ENCODE data around the gene PCBP2.
A peak's percentile ranks its signal among the peaks of the same experiment; 100 is the strongest.
"Not testable (repeated sequence)": the region's sequence is repeated elsewhere in the genome, so short reads cannot be mapped to it uniquely, and the experiment has no call there.

The PCBP2 gene

DNA sequence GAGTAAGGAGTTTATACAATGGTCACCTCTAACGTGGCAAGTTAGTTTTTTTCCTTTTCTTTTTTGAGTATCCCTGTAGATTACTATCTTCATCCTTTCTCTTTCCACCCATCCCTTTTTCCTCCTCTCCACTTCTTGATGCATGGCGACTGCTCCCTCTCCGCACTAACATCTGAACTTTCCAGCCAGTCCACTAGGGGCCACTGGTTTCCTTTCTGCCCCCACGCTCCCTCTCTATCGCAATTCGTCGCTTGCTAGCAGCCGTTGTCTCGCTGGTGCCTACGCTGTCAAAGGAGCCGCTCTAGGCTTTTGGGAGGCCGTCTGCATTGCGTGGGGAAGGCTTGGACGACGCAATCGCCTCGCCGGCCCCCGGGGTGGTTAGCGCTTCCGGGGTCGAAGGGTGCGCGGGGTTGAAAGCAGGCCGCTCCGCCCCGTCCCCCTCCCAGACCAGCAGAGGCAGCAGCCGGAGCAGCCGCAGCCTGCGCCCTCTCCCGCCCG, at the start of gene PCBP2:
TSS of gene PCBP2 (plus strand) at position 442 of the 498 bp plus-strand sequence. CDS start 2,699 bp downstream, outside the sequence.
- peak; percentile 100 for DNase-seq

DNA sequence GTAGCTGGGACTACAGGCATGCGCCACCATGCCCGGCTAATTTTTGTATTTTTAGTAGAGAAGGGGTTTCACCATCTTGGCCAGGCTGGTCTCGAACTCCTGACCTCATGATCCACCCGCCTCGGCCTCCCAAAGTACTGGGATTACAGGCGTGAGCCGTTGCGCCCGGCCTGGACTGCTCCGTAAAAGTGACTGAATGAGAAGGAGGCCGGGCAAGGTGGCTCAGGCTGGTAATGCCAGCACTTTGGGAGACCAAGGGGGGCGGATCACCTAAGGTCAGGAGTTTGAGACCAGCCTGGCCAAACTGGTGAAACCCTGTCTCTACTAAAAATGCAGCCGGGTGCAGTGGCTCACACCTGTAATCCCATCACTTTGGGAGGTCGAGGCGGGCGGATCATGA, 49.6 kb upstream of the PCBP2 start:
- DNase-seq = not testable (repeated sequence)

DNA sequence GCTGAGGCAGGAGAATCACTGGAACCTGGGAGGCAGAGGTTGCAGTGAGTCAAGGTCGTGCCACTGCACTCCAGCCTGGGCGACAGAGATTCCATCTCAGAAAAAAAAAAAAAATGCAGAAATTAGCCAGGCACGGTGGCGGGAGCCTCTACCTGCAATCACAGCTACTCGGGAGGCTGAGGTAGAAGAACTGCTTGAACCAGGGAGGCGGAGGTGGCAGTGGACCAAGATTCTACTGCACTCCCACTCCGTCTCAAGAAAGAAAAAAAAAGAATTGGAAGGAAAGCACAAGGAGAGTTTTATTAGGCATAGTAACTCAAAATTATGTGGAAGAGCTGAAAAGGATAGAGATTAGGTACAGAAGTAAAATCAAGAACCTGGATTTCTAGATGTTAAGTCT, 49.0 kb upstream of the PCBP2 start:
- DNase-seq = no peak

DNA sequence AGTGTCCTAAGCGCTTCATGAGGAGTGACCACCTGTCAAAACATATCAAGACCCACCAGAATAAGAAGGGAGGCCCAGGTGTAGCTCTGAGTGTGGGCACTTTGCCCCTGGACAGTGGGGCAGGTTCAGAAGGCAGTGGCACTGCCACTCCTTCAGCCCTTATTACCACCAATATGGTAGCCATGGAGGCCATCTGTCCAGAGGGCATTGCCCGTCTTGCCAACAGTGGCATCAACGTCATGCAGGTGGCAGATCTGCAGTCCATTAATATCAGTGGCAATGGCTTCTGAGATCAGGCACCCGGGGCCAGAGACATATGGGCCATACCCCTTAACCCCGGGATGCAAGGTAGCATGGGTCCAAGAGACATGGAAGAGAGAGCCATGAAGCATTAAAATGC, 41.0 kb upstream of the PCBP2 start:
- DNase-seq = no peak

DNA sequence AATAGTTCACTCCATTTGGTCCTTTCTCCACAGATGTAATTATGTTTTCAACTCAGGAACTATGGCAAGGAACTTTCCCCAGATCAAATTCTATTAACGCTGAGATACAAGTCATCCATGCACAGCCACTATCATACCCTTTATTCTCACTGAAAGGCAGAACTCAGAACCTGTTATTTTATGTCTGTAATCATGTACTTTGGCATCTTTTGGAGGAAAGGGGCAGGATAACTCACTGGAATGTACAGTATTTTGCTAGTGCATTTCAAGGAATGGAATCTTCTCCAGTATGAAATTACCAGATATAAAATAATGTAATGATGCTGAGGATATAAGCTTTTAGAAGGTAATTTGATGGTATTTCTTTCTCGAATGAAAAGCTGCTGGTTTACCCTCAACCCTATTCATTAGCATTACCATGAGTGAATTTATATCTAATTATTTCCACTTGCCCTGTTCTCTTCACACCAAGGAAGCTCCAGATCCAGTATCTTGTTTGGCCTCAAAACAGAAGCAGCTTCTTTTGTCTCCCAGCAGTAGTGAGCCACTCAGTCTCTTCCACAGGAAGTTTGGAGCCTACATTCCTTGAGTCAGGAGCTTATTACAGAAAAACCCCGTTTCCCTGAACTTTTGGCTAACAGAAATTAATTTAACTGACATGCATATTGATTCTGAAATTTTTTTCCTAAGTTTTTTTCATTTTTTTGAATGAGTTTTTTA, 38.3 kb upstream of the PCBP2 start:
- DNase-seq = no peak

DNA sequence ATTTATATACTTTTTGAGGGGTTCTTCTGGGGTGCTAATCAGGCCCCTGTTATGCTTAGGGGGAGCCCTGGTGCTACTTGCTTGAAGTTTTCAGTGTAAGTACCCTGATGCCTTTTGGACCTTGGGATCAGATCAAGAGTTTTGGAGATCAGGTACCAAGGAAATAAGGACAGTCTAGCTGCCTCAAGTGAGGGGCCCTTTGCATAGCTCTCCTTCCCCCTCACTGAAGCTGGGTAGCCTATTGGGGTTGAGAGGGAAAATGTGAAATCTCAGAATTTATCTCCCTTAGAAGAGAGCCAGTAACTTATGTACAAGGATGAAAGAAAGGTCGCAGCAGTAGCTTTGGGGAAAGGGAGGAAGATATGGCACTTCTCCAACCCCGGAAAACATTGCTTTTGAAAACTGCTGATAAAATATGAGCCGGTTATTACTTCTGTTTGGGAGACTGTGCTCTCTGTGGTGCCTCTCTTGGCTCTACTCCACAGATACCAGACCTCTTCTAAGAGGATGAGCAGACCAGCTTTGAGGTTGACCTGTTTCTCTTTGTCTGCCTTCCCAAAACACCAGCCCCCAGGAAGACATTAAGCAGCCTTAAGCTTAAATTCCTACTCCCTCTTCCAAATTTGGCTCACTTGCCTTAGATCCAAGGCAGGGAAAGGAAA, 37.0 kb upstream of the PCBP2 start:
- DNase-seq = peak; percentile 6

DNA sequence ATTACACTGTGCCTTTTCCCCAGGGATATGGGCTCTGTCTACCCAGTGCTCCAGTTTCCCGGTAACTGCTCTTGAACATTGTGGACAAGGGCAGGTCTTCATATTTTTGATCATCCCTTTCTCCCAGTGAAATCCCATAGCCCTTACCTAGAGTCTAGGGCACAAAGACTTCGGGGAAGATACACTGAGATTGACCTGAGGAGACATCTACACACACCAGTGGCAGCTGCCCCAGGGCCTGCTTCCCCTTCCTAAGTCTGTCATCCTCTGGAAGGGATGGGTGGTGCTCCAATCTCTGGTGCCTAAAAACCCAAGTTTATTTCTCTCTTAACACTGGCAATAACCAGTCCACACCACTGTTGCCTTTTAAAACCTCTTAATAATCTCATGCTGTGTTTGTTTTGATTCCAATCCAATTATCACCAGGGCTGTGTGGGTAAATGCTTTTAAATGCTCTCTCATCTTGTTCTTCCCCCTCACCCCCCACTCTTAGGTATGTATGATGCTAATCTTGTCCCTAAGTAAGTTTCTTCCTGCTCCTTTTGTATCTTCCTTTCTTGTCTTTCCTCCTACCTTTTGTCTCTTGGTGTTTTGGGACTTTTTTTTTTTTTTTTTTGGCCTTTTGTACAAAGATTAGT, 36.0 kb upstream of the PCBP2 start:
- peak; percentile 9 for DNase-seq

DNA sequence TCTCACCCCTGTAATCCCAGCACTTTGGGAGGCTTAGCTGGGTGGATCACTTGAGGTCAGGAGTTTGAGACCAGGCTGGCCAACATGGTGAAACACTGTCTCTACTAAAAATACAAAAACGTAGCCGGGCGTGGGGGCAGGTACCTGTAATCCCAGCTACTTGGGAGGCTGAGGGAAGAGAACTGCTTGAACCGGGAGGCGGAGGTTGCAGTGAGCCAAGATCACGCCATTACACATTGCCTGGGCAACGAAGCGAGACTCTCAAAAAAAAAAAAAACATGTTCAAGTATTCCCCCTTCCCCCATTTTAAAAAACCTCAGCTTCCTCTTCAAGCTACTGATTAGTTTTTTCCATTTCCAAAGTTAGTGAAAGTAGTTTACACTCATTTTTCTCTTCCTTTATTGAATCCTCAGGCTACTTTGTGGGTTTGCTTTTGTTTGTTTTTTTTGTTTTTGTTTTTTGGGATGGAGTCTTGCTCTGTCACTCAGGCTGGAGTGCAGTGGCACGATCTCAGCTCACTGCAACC, 34.5 kb upstream of the PCBP2 start:
- not testable (repeated sequence) for DNase-seq

DNA sequence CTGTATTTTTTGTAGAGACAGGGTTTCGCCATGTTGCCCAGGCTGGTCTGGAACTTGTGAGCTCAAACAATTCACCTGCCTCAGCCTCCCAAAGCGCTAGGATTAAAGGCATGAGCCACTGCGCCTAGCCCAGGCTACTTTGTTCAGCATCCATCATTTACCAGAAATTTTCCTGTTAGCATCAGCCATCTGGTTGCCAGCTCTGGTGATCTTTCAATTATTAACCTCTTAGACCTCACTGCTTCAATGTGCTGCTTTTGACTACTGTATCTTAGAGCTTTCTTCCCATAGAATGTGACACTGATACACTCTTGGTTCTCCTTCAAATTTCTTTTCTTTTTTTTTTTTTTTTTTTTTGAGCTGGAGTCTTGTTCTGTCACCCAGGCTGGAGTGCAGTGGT, 33.7 kb upstream of the PCBP2 start:
- no peak for DNase-seq

DNA sequence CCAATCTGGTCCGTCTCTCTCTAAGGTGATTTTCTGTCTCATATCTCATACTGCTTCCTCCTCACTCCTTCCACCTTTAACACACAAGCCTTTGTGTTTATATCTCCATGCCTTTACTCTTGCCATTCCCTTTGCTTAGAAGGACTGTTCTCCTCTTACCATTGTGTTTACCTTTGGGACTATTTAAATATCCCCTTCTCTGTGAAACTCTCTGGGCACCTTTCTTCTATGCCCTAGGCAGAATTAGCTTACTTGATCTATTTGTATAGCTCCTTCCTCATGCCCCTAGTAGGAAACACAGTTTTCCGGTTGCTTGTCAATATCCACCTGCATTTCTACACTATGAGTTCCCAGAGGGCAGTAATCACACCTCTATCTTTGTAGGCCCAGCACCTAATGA, 32.1 kb upstream of the PCBP2 start:
- DNase-seq = no peak

DNA sequence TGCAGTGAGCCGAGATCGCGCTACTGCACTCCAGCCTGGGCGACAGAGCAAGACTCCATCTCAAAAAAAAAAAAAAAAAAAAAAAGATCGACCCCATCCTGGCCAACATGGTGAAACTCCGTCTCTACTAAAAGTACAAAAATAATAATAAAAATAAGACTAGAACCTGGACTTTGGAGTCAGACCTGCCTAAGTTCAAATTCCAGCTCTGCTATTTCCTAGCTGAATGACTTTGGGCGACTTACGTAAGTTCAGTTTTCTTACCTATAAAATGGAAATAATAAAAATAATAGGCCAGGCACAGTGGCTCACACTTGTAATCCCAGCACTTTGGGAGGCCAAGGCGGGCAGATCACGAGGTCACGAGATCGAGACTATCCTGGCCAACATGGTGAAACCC, 29.7 kb upstream of the PCBP2 start:
- not testable (repeated sequence) for DNase-seq

DNA sequence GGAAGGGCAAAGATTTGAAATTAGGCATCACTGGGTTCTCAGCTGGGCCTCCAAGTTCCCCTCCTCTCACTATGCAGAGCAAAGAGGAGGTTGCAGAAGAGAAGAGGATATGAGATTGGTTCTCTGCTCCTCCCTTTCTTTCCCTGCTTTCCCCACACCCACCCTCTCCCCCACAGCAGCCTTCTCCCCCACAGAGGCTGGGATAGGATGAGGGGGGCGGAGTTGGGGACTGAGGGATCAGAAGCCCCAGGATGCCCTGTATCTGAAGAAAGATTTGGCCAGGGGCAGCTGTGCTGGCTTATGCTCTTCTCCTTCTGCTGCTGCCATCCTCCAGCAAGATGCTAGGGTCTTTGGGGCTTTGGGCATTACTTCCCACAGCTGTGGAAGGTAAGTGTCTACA, 28.3 kb upstream of the PCBP2 start, which contains the start of gene AMHR2:
TSS of gene AMHR2 (plus strand) at position 259 of the 400 bp plus-strand sequence. CDS start at position 339, 80 bp downstream.
- DNase-seq = no peak

DNA sequence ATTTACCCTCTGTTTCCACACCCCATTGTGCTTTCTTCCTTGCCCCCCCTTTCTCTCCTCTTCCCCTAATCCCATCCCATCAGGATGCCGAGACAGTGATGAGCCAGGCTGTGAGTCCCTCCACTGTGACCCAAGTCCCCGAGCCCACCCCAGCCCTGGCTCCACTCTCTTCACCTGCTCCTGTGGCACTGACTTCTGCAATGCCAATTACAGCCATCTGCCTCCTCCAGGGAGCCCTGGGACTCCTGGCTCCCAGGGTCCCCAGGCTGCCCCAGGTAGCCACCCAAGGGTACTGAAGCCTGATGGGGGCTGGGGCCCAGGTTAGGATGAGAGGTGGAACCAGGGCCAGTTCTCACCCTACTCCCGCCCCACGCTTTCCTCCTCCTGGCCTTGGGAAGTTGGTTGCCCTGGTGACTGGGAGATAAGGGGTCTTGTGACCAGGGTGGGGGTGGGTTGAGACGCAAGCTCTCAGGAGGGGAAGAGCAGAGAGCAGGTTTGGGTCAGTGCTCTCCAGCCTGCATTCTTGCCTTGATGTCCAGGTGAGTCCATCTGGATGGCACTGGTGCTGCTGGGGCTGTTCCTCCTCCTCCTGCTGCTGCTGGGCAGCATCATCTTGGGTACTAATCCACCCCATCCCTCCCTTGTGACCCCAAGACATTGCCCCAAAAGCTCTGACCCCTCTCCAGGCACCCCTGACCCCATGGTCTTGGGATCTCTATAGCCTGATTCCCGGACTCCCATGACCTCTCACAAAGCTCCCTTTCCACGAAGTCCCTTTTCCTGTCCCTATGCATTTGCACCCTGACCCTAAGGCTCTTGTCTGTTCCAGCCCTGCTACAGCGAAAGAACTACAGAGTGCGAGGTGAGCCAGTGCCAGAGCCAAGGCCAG, 27.0 kb upstream of the PCBP2 start:
- DNase-seq = no peak

DNA sequence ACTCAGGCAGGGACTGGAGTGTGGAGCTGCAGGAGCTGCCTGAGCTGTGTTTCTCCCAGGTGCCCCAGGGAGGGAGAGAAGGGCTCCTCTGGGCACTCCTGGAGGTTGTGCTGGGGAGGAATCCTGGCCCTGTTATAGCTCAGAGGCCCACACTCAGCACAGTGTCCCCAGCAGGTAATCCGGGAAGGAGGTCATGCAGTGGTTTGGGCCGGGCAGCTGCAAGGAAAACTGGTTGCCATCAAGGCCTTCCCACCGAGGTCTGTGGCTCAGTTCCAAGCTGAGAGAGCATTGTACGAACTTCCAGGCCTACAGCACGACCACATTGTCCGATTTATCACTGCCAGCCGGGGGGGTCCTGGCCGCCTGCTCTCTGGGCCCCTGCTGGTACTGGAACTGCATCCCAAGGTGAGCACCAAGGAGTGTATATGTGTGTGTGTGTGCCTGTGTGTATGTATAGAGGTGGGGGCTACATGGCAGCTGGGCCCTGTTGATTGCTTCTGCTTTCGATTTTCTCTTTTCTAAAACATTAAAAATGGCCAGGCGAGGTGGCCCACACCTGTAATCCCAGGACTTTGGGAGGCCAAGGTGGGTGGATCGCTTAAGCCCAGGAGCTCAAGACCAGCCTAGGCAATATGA, 26.3 kb upstream of the PCBP2 start:
- no peak for DNase-seq

DNA sequence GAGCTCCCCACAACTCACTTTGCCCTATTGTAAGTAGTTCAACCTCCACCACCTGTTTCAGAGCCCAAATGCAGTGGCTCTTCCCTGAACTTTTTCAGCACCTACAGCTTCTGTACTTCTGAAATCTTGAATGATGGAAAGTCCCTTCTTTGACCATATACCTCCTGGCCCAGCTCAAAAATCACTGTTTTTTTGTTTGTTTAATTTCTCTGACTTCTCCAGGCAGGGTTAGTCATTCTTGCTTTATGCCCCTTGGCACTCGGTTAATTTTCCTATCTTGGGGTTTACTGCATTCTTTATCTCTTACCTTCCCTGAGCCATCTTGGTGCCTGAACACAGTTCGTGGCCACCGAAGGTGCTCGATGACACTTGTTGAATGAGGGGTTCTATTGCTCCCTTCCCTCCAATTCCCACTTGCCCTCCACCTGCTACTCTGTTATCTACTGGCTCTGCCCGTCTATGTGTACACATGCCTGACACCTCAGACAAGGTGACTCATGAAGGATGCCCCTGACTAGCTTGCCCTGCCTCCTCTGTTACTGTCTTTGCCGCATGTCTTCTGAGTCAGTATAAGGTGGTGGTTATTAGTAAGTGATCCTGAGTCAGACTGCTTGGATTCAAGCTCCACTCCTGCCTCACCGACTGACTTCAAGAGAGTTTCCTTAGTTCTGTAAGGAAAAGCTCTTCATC, 23.9 kb upstream of the PCBP2 start:
- DNase-seq = peak; percentile 80

DNA sequence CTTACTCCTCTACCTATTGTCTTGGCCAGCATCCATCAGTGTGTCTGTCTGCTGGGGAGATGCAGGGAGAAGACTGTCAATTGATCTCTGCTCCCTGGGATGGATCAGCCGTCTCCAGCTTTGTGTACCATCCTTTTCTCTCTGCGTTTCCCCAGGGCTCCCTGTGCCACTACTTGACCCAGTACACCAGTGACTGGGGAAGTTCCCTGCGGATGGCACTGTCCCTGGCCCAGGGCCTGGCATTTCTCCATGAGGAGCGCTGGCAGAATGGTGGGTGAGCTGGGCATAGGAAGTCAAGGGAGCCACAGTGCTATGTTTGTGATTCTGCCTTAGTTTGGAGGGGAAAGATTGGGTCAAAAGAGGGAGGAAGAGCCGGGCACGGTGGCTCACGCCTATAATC, 23.2 kb upstream of the PCBP2 start:
- no peak for DNase-seq

DNA sequence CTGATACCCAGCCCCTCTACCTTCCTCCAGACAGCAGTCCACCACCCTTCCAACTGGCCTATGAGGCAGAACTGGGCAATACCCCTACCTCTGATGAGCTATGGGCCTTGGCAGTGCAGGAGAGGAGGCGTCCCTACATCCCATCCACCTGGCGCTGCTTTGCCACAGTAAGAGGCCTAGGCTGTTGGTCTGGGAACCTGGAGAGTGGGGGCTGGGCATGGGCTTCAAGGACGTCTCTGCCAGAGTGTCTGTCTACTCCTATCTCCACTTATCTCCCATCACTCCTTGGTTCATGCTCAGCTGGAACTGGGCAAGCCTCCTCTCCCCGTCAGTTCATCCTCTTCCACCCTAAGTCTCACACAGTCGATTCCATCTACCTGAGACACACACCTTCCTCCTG, 21.8 kb upstream of the PCBP2 start:
- DNase-seq = no peak

DNA sequence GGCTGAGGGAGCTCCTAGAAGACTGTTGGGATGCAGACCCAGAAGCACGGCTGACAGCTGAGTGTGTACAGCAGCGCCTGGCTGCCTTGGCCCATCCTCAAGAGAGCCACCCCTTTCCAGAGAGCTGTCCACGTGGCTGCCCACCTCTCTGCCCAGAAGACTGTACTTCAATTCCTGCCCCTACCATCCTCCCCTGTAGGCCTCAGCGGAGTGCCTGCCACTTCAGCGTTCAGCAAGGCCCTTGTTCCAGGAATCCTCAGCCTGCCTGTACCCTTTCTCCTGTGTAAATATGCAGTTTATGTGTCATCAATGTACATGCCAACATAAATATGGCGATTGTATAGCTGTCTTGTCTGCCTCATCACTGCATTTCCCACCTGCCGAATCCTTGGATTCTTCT, 20.7 kb upstream of the PCBP2 start:
- peak; percentile 8 for DNase-seq

DNA sequence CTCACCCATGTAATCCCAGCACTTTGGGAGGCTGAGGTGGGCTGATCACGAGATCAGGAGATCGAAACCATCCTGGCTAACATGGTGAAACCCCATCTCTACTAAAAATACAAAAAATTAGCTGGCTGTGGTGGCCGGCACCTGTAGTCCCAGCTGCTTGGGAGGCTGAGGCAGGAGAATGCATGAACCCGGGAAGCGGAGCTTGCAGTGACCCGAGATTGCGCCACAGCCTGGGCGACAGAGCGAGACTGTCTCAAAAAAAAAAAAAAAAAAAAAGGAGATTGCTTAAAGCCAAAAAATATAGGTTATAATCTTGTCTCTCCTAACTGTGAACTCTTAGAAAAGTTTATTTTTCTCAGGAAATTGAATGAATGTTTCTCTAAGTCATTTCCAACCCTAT, 16.6 kb upstream of the PCBP2 start:
- DNase-seq = not testable (repeated sequence)

DNA sequence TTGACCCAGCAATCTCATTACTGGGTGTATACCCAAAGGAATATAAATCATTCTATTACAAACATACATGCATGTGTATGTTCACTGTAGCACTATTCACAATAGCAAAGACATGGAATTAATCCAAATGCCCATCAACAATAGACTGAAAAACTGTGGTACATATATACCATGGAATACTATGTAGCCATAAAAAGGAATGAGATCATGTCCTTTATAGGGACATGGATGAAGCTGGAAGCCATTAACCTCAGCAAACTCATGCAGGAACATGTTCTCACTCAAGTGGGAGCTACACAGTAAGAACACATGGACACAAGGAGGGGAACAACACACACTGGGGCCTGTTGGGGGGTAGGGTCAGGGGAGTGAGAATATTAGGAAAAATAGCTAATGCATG, 12.3 kb upstream of the PCBP2 start:
- not testable (repeated sequence) for DNase-seq

Data from fibroblast of upper back skin (primary cell).